ENCODE data around the gene PTP4A2.

- TF ChIP-seq CTCF (IDR thresholded peaks at IDR 0.05) (no peak), EZH2 (IDR thresholded peaks at IDR 0.05; ENCODE audit: borderline replicate concordance, insufficient read depth, low read depth, low read length, poor library complexity, severe bottlenecking) (no peak)
Observed at GRCh38 chr1:31874942-31875341, 63.2 kb downstream of the PTP4A2 start.
